HG02973 (cell line): ENCODE measurements around the gene GABRE.
"Not testable (repeated sequence)": the region's sequence is repeated elsewhere in the genome, so short reads cannot be mapped to it uniquely, and the experiment has no call there.

Experiments used
- ATAC-seq: cut with Tn5 transposase; IDR thresholded peaks from one replicate; pipeline ENCODE4 v1.9.1; 2021; ENCODE audit warnings: moderate library complexity; ENCODE audit not compliant: unreplicated experiment

Gene GABRE

DNA sequence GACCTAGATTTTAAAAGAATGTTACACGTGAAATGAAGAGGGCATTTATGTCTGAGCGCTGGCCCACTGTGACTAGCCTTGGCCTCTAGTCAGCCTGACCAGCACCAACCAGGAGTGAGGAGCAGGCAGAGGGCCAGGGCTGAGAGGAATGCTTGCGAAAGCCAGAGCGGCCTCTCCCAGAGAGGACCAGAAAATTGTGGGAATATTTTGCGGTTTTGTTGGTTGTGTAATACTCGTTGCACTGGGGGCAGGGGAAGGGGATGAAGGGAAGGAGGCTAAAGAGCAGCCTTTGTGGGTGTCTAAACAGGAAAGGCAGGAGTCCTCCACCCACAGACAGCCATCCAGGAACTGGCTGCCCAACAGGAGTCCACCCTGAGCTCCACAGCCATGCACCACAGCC lies 3.8 kb downstream of the GABRE start:
- no peak for ATAC-seq

DNA sequence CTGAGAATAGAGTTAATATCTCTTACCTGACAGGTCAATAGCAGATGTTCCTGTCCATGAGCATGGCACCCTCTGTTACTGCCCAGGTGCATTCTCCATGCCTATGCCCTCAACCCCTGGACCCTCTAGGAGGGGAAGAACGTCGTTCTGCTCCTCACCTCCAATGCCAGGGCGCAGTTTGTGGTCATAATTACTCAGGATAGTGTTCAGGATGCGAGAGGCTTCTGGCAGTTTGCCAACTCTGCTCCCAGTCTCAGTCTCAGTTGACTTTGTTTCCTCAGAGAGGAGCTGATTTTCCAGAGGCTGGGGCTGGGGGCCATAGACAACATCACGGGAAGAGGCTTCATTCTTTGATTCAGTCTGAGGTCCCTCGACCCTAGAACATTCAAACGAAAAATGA lies 4.4 kb downstream of the GABRE start:
- ATAC-seq = no peak

DNA sequence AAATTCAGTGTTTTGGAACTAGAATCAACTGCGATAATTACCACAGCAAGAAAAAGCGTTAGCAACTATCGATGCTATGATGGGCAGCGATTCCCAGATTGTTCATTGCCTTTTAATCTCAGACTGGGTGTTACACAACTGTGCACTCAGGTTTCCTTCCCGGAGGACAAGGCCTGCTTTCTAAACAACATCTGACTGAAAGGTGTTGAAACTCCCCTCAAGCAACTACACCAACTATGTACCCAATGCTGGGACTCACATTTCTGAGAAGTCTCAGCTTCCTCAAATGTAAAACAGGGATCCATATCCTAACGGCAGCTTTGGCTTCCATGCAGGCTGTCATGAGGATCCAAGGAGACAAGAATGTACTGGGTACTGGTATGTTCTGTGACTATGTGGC lies 8.2 kb downstream of the GABRE start:
- ATAC-seq = no peak

DNA sequence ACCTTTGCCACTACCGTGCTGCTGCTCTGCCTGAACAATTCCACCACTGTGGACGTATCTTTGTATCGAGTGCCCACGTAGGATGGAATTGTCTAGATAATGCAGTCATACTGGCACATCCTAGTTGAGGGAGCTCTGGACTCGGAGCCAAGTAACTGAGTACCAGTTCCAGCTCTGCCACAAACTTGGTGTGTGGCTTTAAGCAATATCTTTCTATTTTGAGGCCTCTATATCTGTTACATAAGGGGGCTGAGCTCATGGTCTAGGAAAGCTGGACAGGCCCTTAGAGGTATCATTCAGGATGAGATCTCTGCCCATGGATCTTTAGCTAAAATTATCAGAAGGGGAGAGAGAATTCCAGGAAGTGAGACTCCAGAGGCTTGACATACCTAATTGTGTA lies 12.4 kb downstream of the GABRE start:
- no peak for ATAC-seq

DNA sequence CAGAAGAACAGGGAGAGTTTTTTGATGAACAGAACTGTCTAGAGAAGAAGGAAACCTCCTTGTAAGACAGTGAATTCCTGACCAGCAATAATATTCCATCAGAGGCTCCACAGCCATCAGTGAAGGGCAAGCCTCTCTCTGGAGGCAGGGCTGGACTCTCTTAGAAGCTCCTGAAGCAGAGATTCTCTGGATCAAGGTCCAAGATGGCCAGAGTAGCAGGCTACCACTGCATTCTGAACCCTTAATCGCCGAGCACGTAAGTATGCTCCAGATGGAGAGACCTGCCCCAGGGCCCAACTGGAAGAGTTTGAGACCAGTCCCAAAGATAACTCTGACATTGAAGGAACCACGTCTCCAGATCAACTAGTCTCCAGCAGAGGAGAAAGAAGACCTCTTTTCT lies 16.4 kb downstream of the GABRE start:
- no peak for ATAC-seq

DNA sequence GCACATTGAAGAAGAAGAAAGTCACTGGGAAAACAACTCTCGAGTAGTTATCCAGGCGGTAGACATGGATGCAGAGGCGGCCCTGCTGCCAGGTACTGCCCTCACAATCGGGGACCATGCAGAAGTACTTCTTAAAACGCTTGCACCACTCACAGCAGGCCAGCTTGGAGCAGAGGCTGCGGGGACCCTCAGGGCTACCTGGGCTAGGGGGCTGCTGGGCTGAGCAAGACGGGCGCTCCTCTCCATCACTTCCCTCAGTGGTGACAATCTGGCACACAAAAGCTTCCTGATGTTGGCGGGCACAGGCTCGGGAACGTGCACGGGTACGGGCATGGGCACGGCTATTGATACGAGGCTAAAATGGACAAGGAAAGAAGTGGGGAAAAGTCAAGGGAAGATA lies 19.7 kb downstream of the GABRE start:
- ATAC-seq = no peak

DNA sequence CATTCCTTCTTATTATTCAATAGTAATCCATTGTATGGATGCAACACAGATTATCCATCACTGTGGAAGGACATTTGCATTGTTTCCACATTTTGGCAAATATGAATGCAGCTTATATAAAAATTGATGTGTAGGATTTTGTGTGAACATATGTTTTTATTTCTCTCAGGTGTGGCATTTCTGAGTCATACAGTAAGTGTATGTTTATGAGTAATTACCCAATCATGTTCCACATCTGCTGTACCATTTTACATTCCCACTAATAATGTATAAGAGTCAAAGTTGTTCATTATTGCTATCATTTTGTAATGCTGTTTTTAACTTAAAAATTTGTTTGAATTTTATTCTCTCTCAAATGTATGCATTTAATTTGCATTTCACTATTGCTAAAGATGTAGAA lies 36.3 kb downstream of the GABRE start:
- ATAC-seq = no peak

DNA sequence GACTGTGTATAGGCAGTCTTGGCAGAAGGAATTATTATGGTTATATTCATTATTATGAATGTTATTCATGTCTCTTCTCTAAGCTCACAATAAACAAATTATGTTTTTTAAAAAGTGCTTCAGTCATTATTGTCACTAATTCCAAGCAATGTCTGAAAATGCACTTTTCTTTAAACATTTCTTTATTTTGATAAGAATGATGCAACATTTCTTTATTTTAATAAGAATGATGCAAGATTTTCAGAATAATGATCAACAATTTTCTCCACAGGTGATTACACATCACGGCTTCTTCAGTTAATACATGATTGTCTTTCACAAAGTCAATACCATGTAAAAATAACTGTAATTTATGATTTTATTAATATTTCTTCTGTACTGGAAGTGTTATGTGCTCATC lies 39.1 kb downstream of the GABRE start:
- no peak for ATAC-seq

DNA sequence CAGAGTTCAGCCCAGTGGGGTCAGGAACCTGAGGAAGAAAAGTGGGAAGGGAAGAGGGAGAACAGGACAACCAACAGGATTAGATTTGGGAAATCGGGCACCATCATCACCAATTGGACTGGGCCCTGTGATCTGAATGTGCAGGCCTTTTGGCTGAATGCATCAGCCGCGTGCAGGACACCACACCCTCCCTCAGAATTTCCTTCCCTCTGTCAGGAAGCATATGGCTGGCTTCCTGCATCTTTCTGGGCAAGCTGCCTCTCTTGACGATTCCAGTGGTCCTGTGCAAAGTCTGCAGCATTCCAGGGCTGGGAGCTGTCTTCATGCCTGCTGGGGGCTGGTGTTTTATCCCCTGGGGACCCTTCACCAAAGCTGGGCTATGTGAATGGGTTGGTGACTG lies 45.4 kb downstream of the GABRE start:
- ATAC-seq = no peak

DNA sequence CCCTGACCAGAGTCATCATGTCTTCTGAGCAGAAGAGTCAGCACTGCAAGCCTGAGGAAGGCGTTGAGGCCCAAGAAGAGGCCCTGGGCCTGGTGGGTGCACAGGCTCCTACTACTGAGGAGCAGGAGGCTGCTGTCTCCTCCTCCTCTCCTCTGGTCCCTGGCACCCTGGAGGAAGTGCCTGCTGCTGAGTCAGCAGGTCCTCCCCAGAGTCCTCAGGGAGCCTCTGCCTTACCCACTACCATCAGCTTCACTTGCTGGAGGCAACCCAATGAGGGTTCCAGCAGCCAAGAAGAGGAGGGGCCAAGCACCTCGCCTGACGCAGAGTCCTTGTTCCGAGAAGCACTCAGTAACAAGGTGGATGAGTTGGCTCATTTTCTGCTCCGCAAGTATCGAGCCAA lies 50.8 kb downstream of the GABRE start:
- no peak for ATAC-seq

DNA sequence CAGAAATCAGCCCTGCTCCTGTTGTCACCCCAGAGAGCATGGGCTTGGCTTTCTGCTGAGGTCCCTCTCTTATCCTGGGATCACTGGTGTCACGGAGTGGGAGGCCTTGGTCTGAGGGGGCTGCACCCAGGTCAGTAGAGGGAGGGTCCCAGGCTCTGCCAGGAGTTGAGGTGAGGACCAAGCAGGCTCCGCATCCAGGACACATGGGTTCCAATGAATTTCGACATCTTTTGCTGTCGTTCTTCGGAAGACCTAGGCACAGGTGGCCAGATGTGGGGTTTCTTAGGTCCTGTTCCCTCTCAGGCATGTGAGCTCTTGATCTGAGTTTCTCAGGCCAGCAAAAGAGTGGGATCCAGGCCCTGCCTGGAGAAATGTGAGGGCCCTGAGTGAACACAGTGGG lies 51.8 kb downstream of the GABRE start:
- no peak for ATAC-seq

DNA sequence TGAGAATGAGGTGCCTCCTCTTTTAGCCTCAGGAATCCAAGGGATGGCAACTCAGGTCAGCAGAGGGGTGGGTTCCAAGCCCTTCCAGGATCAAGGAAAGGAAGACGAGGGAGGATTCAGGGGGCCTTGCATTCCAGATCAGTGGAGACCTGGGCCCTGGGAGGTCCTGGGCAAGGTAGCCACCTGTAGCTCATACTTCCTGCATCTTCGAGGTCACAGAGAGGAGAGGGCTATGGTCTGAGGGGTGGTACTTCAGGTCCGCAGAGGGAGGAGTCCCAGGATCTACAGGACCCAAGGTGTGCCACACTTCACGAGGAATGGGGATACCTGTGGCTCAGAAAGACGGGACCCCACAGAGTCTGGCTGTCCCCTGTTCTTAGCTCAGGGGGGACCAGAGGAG lies 52.6 kb downstream of the GABRE start:
- ATAC-seq = no peak

DNA sequence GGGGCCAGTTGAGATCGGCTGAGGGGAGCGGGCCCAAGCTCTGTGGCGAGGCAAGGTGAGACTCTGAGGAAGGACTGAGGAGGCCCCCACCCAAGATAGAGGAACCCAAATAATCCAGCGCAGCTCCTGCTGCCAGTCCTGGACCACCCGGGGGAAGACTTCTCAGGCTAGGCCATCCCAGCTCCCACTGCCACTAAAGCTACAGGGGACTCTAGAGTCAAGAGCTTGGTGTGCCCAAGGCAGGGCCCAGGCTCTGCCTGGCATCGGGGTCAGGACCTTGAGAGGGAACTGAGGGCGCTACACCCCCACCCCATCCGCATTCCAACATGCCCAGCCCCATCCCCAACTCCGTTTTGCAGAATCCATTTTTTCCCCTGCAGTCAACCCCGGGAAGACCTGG lies 53.2 kb downstream of the GABRE start:
- no peak for ATAC-seq

DNA sequence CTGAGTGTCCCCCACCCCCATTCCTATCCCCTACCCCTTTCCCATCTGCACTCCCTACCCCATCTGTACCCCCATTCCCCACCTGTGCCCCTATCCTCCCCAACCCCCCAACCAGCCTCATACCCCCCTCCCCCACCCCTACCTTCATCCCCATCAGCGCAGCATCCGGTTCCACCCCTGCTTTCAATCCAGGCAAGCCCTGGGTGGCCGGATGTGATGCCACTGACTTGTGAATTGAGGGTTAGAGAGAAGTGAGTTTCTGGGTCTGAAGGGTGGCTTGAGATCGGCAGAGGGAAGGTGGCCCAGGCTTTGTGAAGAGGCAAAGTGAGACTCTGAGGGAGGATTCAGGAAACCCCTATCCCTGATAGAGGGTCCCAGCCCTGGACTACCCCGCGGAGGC lies 53.9 kb downstream of the GABRE start:
- no peak for ATAC-seq

DNA sequence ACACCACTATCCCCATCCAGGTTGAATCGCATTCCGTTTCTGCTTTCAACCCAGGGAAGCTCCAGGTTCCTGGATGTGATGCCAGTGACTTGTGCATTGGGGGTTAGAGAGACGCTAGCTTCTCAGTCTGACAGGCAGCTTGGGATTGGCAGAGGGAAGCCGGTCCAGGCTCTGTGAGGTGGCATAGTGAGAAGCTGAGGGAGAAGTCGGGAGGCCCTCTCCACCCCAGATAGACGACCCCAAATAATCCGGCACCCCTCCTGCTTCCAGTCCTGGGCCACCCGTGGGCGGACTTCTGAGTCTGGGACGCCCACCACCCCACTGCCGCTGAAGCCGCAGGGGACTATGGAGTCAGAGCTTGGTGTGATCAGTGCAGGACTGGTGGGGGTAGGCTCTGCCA lies 54.4 kb downstream of the GABRE start:
- no peak for ATAC-seq

DNA sequence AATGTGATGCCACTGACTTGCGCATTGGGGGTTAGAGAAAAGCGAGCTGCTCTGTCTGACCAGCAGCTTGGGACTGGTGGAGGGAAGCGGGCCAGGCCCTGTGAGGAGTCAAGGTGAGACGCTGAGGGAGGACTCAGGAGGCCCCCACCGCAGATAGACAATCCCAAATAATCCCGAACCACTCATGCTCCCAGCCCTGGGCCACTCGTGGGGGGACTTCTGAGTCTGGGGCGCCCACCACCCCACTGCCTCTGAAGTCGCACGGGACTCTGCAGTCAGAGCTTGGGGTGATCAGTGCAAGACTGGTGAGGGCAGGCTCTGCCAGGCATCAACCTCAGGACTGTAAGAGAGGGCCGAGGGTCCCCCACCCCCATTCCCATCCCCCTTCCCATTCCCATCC lies 54.9 kb downstream of the GABRE start:
- no peak for ATAC-seq

DNA sequence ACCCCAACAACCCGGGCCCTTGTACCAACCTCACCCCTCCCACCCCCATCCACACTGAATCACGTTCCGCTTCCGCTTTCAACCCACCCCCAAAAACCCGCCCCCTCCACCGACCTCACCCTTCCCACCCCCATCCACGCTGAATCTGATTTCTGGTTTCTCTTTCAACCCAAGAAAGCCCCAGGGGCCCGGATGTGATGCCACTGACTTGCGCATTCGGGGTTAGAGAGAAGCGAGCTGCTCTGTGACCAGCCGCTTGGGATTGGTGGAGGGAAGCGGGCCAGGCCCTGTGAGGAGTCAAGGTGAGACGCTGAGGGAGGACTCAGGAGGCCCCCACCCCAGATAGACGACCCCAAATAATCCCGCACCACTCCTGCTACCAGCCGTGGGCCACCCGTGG lies 55.7 kb downstream of the GABRE start:
- ATAC-seq = not testable (repeated sequence)

DNA sequence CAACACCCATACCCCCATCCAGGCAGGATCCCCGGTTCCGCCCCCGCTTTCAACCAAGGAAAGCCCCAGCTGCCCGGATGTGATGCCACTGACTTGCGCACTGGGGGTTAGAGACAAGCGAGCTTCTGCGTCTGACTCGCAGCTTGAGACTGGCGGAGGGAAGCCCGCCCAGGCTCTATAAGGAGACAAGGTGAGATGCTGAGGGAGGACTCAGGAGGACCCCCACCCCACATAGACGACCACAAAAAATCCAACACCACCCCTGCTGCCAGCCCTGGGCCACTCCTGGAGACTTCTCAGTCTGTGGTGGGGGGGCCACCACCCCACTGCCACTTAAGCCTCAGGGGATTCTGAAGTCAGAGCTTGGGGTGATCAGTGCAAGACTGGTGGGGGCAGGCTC lies 61.7 kb downstream of the GABRE start, which contains the start of gene MAGEA4:
Gene MAGEA4 (plus strand): TSS at position 110 of the 400 bp plus-strand sequence. CDS start 10,776 bp downstream, outside the sequence.
- ATAC-seq = no peak

DNA sequence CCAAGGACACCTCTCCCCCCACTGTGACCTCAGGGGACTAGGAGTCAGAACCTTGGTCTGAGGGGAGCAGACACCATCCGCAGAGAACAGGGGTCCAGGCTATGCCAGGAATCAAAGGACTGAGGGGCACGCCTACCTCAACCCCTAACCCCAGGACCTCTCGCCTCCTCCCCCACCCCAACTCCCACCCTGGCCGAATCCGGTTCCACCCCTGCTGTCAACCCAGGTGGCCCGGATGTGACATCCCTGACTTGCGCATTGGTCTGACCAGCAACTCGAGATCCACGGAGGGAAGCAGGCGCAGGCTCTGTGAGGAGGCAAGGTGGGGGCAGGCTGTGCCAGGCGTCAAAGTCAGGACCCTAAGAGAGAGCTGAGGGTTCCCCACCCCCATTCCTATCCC lies 62.3 kb downstream of the GABRE start:
- ATAC-seq = no peak

DNA sequence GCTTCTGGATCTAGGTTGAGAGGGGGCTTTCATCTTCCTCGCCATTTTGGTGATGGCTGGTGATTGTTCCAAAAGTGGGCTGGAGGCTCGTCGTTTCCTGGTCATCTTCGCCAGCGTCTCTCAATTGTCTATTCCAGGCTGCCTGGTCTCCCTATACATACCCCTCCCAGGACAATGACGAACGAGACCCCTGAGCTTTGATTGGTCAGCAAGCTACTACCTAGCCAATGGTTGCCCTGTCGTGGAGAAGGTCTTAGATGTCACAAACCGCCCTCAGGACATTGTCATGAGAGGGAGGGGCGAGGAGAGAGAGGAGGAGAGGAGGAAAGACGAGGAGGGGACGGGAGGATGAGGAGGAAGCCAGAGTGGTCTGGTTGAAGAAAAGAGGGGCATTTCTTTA lies 69.5 kb downstream of the GABRE start:
- no peak for ATAC-seq
